ENCODE results near the gene USP2.
A peak's percentile ranks its signal among the peaks of the same experiment; 100 is the strongest.

Gene USP2

DNA sequence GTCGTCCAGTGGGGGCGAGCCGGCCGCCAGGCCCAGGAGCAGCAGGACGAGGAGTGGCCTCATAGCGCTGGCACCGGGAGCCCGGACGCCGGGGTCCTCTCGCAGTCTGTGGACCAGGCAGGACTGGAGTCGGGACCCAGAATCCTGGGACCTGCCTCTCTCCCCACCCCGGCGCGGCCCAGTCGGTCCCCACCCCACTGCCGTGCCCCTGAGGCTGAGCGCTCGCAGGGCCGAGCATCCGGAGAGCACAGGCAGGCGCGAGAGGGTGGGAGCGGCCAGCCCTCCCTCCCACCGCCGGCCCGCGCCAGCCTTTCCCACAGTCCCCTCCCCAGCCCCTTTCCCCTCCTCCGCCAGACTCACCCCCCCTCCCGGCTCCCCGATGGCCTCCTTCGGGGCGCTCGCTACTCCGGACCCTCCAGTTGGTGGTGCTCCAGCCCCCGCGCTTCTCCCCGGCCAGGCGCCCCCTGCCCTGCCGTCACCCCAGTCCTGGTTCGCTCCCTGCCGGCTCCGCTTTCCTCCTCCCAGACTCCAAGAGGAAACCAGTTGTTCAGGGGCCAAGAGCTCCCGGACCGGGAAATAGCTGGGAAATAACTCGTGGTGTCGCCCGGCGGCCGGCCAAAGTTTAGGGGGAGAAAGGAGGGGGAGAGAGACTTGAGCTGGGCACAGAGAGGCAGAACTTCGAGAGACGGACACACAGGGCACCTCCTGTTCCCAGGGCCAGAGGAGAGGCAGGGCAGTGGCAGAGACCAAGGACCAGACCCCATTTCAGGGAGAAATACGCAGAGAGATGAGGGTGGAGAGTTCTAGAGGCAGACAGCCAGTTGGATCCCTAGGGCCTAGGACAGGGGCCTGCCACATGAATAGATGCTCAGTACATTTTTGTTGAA is 40.9 kb downstream of the USP2 start, which contains the start of gene C1QTNF5:
TSS of gene C1QTNF5 (minus strand) at position 549 of the 887 bp plus-strand sequence. CDS start at position 63, 486 bp downstream.
- peak; percentile 96 for DNase-seq

GRCh38 chr11:119339589-119340334 is 41.7 kb downstream of the USP2 start:
- peak; percentile 84 for DNase-seq

DNA sequence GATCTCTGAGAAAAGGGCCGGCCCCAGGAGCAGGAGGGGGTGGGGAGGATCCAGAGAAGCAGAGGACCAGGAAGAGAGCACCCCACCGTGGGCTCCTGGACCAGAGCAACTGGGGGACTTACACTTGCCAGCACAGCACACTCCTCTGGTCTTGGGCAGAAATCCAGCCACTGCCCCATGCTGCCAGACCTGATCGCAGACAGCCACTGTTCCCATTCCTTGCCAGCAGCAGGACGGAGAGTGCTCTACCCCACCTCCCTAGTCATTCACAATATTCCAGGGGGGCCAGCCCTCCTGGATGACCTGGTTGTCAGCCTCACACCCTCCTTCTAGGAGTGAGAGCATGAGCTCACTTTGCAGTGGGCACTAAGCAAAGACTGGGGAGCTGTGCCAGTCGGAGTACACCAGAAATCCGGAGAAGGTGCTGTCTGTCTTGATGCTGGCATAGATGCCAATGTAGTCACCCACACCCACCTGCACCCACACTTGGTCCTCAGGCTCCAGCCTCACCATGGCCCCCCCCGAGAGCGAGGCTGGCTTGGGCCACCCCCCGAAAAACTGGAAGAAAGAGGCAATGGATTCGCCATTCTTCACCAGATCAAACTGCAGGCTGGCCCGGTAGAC is 42.4 kb downstream of the USP2 start:
- peak; percentile 45 for DNase-seq

GRCh38 chr11:119338318-119338890 is 43.1 kb downstream of the USP2 start:
- peak; percentile 87 for DNase-seq

- peak; percentile 86 for DNase-seq
Measured at GRCh38 chr11:119337581-119338317, 43.7 kb downstream of the USP2 start.

DNA sequence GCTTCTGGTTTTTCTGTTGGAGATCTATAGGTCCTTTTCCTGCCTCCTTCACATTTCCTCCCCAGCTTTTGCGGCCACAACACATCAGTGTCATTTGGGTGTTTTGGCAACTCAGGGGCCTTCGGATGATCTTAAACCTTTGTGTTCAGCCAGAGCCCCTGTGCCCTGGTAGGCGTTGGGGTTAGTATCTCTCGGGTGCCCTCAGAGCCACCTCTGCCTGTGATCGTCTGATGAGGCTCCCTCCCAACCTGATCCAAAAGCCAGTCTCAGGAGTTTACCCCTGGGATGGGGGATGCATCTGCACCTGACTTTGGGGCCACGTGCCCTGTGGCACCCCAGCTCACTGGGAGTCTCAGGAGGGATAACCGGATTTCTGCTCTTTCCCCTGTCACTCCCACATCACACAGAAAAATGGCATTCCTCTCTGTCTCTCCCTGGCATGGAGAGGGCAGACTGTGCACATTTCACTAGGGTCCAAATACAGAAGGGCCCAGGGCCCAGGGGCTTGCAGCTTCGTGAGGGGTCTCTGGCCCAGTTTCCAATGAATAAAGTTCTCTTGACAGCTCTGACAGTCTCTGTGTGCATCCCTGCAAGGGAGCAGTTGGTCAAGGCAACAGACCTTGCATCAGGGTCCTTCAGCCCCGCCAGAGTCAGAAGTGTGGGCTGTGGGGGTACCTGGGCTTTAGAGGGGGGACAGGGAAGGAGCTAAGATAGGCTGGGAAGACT is 44.6 kb downstream of the USP2 start:
- no peak for DNase-seq

DNA sequence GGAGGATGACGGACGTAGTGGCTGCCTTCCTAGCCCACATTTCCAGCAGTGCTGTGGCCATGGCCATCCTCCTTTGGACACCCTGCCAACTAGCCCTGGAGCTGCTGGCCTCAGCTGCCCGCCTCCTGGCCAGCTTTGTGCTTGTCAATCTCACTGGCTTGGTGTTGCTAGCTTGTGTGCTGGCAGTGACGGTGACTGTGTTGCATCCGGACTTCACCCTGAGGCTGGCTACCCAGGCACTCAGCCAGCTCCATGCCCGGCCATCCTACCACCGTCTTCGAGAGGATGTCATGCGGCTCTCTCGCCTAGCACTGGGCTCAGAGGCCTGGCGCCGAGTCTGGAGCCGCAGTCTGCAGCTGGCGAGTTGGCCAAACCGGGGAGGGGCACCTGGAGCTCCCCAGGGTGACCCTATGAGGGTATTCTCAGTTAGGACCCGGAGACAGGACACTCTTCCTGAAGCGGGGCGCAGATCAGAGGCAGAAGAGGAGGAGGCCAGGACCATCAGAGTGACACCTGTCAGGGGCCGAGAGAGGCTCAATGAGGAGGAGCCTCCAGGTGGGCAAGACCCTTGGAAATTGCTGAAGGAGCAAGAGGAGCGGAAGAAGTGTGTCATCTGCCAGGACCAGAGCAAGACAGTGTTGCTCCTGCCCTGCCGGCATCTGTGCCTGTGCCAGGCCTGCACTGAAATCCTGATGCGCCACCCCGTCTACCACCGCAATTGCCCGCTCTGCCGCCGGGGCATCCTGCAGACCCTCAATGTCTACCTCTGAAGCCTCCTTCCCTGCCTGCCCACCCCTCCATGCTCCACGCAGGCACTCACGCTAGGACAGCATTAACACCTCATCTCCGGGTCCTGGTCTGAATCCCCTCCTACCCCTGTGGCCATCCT is 45.6 kb downstream of the USP2 start:
- DNase-seq, result no peak

DNA sequence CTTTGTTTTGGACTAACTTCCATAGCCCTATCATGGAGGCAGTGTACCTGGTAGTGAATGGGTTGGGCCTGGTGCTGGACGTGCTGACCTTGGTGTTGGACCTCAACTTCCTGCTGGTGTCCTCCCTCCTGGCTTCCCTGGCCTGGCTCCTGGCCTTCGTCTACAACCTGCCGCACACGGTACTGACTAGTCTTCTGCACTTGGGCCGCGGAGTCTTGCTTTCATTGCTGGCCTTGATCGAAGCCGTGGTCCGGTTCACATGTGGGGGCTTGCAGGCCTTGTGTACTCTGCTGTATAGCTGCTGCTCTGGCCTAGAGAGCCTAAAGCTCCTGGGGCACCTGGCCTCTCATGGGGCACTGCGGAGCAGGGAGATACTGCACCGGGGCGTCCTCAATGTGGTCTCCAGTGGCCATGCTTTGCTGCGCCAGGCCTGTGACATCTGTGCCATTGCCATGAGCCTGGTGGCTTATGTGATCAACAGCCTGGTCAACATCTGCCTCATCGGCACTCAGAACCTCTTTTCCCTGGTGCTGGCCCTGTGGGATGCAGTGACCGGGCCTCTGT is 46.3 kb downstream of the USP2 start:
- DNase-seq, result peak; percentile 30

GRCh38 chr11:119334174-119334930 is 47.1 kb downstream of the USP2 start, which contains the start of gene RNF26:
Gene RNF26 (plus strand): TSS chr11:119334527. CDS start chr11:119335123, 596 bp downstream.
- DNase-seq, result peak; percentile 98

GRCh38 chr11:119332111-119332765 is 49.3 kb downstream of the USP2 start:
- no peak for DNase-seq

GRCh38 chr11:119330237-119330636 is 51.3 kb downstream of the USP2 start:
- no peak for DNase-seq

- no peak for DNase-seq
Measured at GRCh38 chr11:119329320-119329719, 52.2 kb downstream of the USP2 start.

DNA sequence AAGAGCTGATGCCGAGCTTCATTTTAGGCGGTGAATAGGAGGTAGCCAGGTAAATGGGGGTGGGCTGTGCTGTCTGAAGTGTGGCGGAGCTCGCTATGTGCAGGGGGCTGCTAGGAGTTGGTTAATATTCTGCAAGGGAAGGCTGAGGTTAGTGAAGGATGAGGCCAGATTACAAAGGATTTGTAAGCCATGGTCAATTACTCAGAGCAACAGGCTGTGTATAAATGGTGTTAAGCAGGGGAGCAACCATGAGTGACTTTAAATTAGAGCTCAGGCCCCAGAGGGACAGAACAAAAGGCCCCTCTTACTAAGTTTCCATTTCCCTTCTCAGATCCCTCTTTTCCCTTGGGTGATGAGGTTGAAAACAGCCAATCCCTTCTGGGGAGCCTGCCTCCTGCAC is 57.3 kb downstream of the USP2 start:
- DNase-seq, result no peak

GRCh38 chr11:119323532-119324033 is 57.9 kb downstream of the USP2 start:
- DNase-seq, result peak; percentile 83

- DNase-seq, result no peak
Measured at GRCh38 chr11:119322921-119323531, 58.5 kb downstream of the USP2 start.

GRCh38 chr11:119322360-119322739 is 59.1 kb downstream of the USP2 start:
- no peak for DNase-seq

DNA sequence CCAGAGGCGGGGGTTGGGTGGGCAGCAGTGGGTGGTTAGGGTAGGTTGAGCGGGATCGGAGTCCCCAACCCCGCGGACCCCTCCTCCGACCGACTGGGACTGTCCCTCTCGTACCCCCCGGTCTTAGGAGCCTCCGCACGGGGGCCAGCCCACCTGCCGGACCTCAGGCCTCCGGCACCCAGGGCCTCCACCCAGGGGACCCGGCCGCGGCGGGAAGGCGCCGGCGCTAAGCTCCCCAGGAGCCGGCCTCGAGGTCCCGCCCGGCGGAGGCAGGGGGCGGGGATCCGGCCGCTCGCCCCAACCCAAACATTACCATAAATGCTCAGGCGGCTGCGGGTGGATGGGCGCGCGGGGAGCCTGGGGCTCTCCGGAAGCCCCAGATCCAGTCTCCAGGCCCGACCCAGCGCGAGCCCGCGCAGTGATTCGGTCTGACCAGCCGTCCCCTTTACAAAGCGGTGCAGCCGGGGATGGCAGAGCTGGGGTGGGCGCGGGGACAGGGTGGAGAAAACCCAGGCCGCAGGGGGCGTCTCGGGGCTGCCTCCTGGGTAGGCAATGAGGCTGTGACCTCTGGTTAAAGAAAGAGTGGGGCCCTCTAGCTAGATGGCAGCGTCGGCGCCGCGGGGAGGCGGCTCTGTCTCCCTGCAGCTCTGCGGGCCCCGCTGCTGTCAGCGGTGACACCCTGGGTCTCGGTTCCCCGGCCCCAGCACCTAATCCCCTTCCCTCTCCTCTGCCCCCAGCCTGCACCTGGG is 60.5 kb downstream of the USP2 start:
- peak; percentile 74 for DNase-seq
